ENCODE results near the gene RIPK4. TPM values are rescaled to one million over a fixed set of nuclear protein-coding genes. Genes with fewer than 3 reads are reported as not detected.
"Not testable (repeated sequence)": the region's sequence is repeated elsewhere in the genome, so short reads cannot be mapped to it uniquely, and the experiment has no call there.

The RIPK4 gene
- total RNA-seq, 2 experiments from 2014 or later, result 0.08 to 0.21 TPM

- POLR2A ChIA-PET, result no interaction called here
- CTCF ChIA-PET, result no interaction called here
These were observed 29.7 kb upstream of the RIPK4 start for GRCh38 chr21:41796476-41797080.

GRCh38 chr21:41795726-41796125, 28.9 kb upstream of the RIPK4 start:
- ChIA-PET POLR2A (no interaction called here), CTCF (no interaction called here)

- CTCF ChIA-PET, result no interaction called here
- POLR2A ChIA-PET, result no interaction called here
These were observed 27.7 kb upstream of the RIPK4 start for GRCh38 chr21:41794600-41794999.

- CTCF ChIA-PET, result no interaction called here
- POLR2A ChIA-PET, result no interaction called here
These were observed 25.9 kb upstream of the RIPK4 start for GRCh38 chr21:41792711-41793110.

- ChIA-PET POLR2A (no interaction called here), CTCF (interaction anchor here (0.7 kb wide), 1 partner anchor 17 kb away, joined by 4 read pairs; no protein-coding TSS in a partner anchor)
These were observed 19.7 kb upstream of the RIPK4 start for GRCh38 chr21:41786509-41786987.

GRCh38 chr21:41785262-41785661, 18.4 kb upstream of the RIPK4 start:
- POLR2A ChIA-PET, CTCF ChIA-PET: not testable (repeated sequence)

GRCh38 chr21:41784456-41785102, 17.7 kb upstream of the RIPK4 start:
- POLR2A ChIA-PET, result no interaction called here
- CTCF ChIA-PET, result interaction anchor here (0.7 kb wide), 1 partner anchor 902 kb away, joined by 3 read pairs; no protein-coding TSS in a partner anchor

- ChIA-PET CTCF (no interaction called here), POLR2A (no interaction called here)
These were observed 16.8 kb upstream of the RIPK4 start for GRCh38 chr21:41783476-41784180.

- ChIA-PET CTCF (no interaction called here), POLR2A (no interaction called here)
These were observed 14.2 kb upstream of the RIPK4 start for GRCh38 chr21:41781050-41781410.

GRCh38 chr21:41780337-41781049, 13.6 kb upstream of the RIPK4 start:
- CTCF ChIA-PET, result no interaction called here
- POLR2A ChIA-PET, result no interaction called here

- POLR2A ChIA-PET, result no interaction called here
- CTCF ChIA-PET, result no interaction called here
These were observed 12.8 kb upstream of the RIPK4 start for GRCh38 chr21:41779659-41780058.

- ChIA-PET POLR2A (no interaction called here), CTCF (no interaction called here)
These were observed 12.2 kb upstream of the RIPK4 start for GRCh38 chr21:41778930-41779600.

GRCh38 chr21:41777951-41778815, 11.3 kb upstream of the RIPK4 start:
- ChIA-PET POLR2A (interaction anchor here (0.7 kb wide), 1 partner anchor 9 kb away, joined by 8 read pairs; no protein-coding TSS in a partner anchor), CTCF (interaction anchor here (0.9 kb wide), 1 partner anchor 105 kb away, joined by 3 read pairs; no protein-coding TSS in a partner anchor)

- CTCF ChIA-PET, result no interaction called here
- POLR2A ChIA-PET, result interaction anchor here (0.5 kb wide), 1 partner anchor 152 kb away, joined by 4 read pairs; no protein-coding TSS in a partner anchor
These were observed 9.9 kb upstream of the RIPK4 start for GRCh38 chr21:41776778-41777177.

GRCh38 chr21:41775149-41775472, 8.3 kb upstream of the RIPK4 start:
- ChIA-PET POLR2A (no interaction called here), CTCF (no interaction called here)

- POLR2A ChIA-PET, result no interaction called here
- CTCF ChIA-PET, result no interaction called here
These were observed 7.8 kb upstream of the RIPK4 start for GRCh38 chr21:41774467-41775148.

- CTCF ChIA-PET, result no interaction called here
- POLR2A ChIA-PET, result no interaction called here
These were observed 5.7 kb upstream of the RIPK4 start for GRCh38 chr21:41772351-41773080.

GRCh38 chr21:41771625-41771945, 4.7 kb upstream of the RIPK4 start:
- ChIA-PET CTCF (no interaction called here), POLR2A (no interaction called here)

Measured in activated CD8-positive, alpha-beta memory T cell treated with anti-CD3 and anti-CD28 coated beads for 36 hours (primary cell).